ENCODE data around the gene CD93. TPM values are rescaled to one million over a fixed set of nuclear protein-coding genes. Genes with fewer than 3 reads are reported as not detected.

CD93 gene
- total and polyA plus RNA-seq, 2 of the 8 experiments (the other 6 are each of a cell fraction or from before 2014, with no cell fraction given), result under 0.01 to 0.07 TPM

GRCh38 chr20:23092861-23093495 is 6.9 kb upstream of the CD93 start:
- no peak for DNase-seq (ENCODE audit: low read depth in 1 of 2, low spot score in 2 of 2)
- TF ChIP-seq SAP30 (IDR thresholded peaks at IDR 0.05; ENCODE audit: insufficient read depth, insufficient replicate concordance, low read length) (no peak), TAF1 (IDR thresholded peaks at IDR 0.05; ENCODE audit: low read depth, low read length) (no peak)

More at GRCh38 chr20:23092861-23093495, 6.9 kb upstream of the CD93 start:
- Histone ChIP-seq H3K9ac (replicated peaks in 1 of 4; ENCODE audit: extremely low read depth in 1 of 4, low read depth in 3 of 4, low read length in 3 of 4) (no peak overlapping the region), H3K79me1 (ENCODE audit: low read depth, low read length) (no peaks in the 10 kb centered on the region), H3K4me2 (ENCODE audit: insufficient read depth in 1 of 2, low read depth in 2 of 2, low read length in 2 of 2) (no peak overlapping the region), H3K27ac (ENCODE audit: low read depth, low read length) (no peak overlapping the region), H3K4me1 (replicated peaks in 1 of 4; ENCODE audit: control insufficient read depth in 3 of 4, insufficient read depth in 4 of 4, low read length in 3 of 4) (peaks cover 0 to 4% (median 2%) of the 10 kb centered on the region in 4 experiments; a peak in 3 of 7 replicates), H2BK15ac (ENCODE audit: low read length) (no peak overlapping the region), H2AFZ (ENCODE audit: low read length) (no peak overlapping the region), H3K36me3 (ENCODE audit: control insufficient read depth in 2 of 4, insufficient read depth in 4 of 4, low read length in 3 of 4) (no peaks in the 10 kb centered on the region), H3K9me3 (ENCODE audit: insufficient read depth in 2 of 2, low read depth in 1 of 2, low read length in 1 of 2) (no peaks in the 10 kb centered on the region), H3K18ac (ENCODE audit: extremely low read depth, low read length) (no peak overlapping the region), H4K91ac (replicated peaks; ENCODE audit: insufficient read length, low read length) (no peak overlapping the region), H3K27me3 (replicated peaks in 1 of 4; ENCODE audit: control insufficient read depth in 3 of 4, extremely low read depth in 1 of 4, insufficient read depth in 3 of 4, low read length in 3 of 4) (no peaks in the 10 kb centered on the region), H3K4ac (replicated peaks; ENCODE audit: insufficient read length, low read depth, low read length) (no peak overlapping the region), H2BK20ac (ENCODE audit: low read length) (no peak overlapping the region), H2BK120ac (replicated peaks; ENCODE audit: low read depth, low read length) (no peak overlapping the region), H3K79me2 (ENCODE audit: control insufficient read depth in 1 of 2, insufficient read depth in 2 of 2, low read length in 2 of 2) (no peaks in the 10 kb centered on the region), H3K14ac (ENCODE audit: insufficient read length) (no peak overlapping the region), H2AK5ac (ENCODE audit: low read depth, low read length) (no peak overlapping the region), H2BK5ac (ENCODE audit: low read depth, low read length) (no peak overlapping the region), H3K4me3 (ENCODE audit: extremely low read depth in 1 of 4, insufficient read depth in 2 of 4, low read depth in 3 of 4, low read length in 4 of 4) (no peak overlapping the region), H4K20me1 (replicated peaks in 1 of 2; ENCODE audit: control insufficient read depth in 1 of 2, insufficient read depth in 2 of 2, low read length in 2 of 2) (no peaks in the 10 kb centered on the region), H4K5ac (ENCODE audit: insufficient read length, low read depth, low read length) (no peak overlapping the region), H3K23me2 (ENCODE audit: low read depth, low read length) (no peaks in the 10 kb centered on the region), H3K23ac (ENCODE audit: insufficient read length) (no peak overlapping the region), H3K56ac (replicated peaks; ENCODE audit: insufficient read length, low read depth, low read length) (no peak overlapping the region), H2BK12ac (ENCODE audit: low read depth, low read length) (no peak overlapping the region), H4K8ac (ENCODE audit: extremely low read depth, insufficient read depth, low read length) (no peak overlapping the region)
- POLR2A ChIA-PET (ENCODE audit: partially characterized antibody), result interaction anchor here (0.9 kb wide), 1 partner anchor 7 kb away, joined by 3 read pairs; no protein-coding TSS in a partner anchor
- CTCF ChIA-PET (ENCODE audit: partially characterized antibody), result interaction anchor here (1.0 to 3.4 kb wide), 5 partner anchors 9 to 71 kb away, joined by 3 to 14 read pairs (median 5); no protein-coding TSS in a partner anchor
- WGBS, 2 experiments (ENCODE audit: extremely low coverage in 1 of 2, insufficient coverage in 1 of 2, insufficient read length in 1 of 2, insufficient replicate concordance in 2 of 2, low coverage in 1 of 2, low lambda C conversion rate in 2 of 2, missing lambda C conversion rate in 1 of 2), result 88% methylated on average over 7 of the region's 7 CpGs; no CpG with 5 or more reads in 1 of the 2 experiments
- FAIRE-seq, result no peak

Data from H1 (cell line).